ENCODE data around the gene UBTD2.

UBTD2 gene

DNA sequence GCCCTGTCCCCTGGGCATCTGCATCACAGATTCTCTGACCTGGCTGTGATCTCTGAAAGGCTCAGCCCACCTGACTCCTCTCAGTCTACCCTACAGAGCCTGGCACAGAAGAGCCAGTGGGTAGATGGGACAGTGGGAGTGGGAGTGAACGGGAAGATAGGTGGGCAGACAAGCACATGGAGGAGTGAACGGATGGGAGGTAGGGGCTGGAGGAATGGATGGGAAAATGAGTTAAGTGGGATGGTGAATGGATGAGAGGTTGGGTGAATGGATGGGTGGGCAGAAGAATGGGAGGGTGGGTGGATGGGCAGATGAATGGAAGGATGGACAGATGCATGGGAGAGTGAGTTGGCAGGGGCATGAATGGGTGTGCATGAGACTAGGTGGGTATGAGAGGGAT, 114.3 kb downstream of the UBTD2 start:
- no peak for DNase-seq

DNA sequence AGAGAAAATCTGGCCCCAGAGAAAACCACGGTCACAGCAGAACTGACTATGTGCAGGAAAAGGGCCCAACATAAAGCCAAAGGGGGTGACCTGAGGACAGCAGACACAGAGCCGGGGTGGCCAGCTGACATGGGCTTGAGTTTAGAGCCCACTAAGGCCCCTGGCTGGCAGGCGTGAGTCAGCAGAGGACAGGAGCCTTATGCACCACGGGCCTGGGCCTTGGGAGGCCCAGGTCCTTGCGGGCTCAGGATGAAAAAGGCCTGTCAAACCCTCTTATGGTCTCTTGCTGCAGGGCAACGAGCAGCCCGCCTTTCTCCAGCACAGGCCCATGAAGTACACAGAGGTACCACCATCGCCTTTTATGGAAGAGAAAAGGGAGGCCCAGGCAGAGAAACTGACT, 115.3 kb downstream of the UBTD2 start:
- peak in 1 of 4 experiments; percentile 1 for DNase-seq

DNA sequence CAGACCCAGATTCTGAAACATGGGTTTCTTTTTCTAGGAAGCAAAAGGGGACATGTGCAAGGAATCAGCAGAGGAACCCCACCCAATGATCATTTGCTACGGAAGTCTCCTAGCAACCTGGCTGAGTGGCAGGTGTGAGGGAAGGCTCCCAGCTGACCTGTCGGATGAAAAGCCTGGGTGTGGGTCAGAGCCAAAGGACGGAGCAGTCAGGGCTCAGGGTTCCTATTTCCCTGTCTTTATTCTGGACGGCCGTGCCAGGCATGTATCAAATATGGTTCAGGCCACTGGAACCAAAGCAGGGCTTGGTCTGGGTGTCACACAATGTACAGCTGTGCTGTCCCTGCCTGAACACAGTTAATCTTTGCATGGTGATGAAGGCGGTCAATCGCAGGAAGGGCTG, 115.7 kb downstream of the UBTD2 start:
- peak in 1 of 4 experiments; percentile 1 for DNase-seq

DNA sequence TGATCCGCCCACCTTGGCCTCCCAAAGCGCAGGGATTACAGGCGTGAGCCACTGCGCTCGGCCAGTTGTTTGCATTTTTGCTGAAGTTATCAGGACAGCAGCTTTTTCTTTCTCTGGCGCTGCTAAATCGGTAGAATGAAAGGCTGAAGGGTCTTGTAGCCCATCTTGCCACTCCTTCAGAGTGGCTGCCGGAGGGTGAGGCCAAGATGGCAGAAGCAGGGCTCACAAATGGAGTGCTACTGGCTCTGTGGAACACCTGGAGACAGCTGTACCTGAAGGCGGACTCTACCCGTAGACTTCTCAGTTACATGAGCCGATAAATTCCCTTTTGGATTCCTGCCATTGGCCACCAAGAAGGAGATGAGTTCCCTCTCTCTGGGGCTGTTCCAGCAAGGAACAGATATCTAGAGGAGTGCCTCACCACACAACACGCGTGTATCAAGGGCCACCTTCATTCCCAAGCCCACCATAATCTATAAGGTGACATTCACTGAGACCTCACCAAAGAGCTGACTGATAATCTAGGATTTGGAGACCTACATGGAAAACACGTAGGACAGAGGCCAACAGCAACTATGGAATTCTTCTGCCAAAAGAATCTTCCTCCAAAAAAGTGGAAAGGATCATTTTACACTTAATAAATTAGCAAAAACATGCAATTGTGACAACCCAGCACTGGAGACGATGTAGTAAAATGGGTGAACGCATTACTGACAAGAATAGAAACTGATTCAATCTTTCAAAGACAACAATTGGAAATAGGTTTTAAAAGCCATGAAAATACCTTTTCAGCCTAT, 117.3 kb downstream of the UBTD2 start:
- DNase-seq: no peak

DNA sequence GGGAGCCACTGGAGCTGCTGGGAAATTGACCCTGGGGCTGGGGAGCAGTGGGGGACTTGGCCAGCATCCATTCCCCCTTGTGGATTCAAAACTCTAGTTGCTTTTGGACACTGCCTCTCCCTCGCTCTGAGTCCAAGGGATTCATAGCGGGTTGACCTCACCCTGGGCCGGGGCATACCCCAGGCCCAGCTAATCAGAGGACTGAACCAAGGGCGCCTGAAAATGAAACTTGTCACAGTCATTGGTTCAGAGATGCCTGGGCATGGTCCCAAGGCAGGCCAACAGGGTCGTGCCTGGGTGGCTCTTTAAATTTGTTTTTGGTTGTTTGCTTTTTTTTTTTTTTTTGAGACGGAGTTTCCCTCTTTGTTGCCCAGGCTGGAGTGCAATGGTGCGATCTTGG, 118.1 kb downstream of the UBTD2 start:
- no peak for DNase-seq

DNA sequence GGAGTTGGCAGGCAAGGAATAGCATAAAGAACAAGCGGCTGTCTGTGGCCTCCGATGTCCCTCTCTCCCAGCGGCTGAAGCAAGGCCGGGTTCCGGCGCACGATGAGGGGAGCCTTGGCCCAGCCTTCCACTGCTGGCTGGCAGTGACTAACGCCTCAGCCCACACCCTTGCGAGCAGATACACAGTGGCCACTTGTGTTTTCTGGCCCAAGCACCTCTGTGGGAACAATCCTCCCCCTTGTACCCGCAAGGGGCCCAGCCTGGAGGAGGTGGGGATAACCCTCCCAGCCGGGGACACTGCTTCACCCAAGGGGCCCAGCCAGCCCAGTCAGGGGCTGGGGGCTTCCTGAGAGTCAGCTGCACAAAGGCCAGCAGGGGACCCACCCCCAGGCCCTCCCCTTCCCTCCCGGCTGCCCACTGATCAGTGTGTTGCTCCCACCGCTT, 118.8 kb downstream of the UBTD2 start:
- no peak for DNase-seq

DNA sequence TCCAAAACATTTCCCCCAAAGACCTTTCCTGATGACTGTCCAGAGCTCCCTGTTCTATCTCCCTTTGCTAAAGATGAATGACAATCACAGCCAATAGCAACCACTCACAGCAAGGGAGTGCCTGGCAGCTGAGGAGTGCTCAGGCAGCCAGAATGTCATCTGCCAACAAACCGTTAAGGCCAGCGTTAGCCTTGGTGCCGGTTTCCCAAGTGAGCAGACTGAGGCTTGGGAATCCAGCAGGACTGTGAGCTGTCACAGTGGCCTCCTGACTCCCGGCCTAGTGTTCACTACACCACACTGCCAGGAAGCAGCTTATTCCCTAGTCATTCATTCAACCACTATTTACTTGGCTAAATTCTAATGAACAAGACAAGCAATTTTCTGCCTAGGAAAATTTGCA, 120.2 kb downstream of the UBTD2 start:
- DNase-seq: no peak

DNA sequence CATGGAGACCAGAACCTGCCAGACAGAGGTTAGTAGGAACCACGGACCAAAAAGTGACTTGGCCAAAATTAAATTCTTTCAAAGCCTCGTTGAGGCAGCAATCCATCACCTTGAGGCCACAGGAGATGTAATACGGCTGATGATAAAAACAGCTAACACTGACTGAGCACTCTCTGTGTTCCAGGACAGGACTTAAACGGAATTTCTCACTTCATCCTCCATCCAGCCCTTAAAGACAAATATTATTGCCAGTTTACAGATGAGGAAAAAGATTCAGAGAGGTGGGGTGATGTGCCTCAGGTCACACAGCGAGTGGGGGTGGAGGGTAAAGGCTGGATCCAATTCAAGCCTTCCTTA, 120.6 kb downstream of the UBTD2 start:
- no peak for DNase-seq

DNA sequence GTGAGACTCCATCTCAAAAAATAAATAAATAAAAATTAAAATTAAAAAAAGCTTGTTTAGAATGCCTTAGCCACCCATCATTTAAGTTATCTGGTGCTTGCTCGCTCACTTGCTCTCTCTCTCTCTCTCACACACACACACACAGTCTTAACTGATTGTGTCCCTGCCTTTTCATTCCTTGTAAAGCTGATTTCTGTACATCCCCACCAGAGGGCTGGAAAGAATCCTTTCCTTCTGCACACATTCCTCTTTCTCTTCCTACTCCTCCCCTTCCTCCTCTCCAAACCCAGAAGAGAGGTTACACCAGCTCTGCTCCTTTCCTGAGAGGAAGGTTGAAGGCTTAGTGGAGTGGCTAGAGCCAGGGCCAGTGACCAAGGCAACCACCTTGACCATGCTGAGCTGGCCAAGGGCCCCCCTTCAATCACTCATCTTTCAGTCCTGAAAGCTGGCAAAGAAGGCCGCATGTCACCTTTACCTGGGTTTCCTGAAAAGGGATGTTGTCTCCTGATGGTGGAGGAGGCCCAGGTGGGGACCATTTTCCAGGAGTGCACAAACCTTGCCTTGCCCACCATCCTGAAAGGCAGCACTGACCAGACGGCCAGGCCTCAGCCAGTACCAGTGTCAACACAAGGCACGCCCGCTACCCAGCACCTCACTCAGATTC, 121.1 kb downstream of the UBTD2 start:
- peak in 1 of 4 experiments; percentile 35 for DNase-seq

DNA sequence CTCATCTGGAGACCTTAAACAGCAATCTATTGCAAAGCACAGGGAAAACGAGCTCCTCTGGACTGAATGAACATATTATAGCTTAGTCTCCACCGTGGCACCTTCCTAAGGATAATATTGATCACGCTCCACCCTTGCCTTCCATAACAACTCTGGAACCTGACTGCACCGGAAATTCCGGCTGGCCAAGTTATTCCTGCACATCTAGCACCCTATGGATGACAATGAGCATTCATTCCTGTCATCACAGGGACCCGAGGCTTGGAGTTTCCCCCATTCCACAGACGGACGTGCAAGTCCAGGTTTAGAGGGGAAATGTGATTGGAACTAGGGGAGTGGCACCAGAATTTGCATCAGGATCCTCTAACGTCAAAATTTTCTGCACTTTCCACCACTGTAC, 123.1 kb downstream of the UBTD2 start:
- no peak for DNase-seq

Data from suppressor macrophage (primary cell).